SJCRH30 (cell line): Measurements from ENCODE around the gene MUS81. TPM values are rescaled to one million over a fixed set of nuclear protein-coding genes. Genes with fewer than 3 reads are reported as not detected.
A peak's percentile ranks its signal among the peaks of the same experiment; 100 is the strongest.
"Not testable (repeated sequence)": the region's sequence is repeated elsewhere in the genome, so short reads cannot be mapped to it uniquely, and the experiment has no call there.

Experiments used
- DNase-seq, 2 experiments: peaks; one replicate each; pipeline ENCODE4 v3.0.0-alpha.2; 2015 to 2020
- H3K27ac ChIP-seq: fragments of 250-450 bp; sonication (Bioruptor Pico); 2 replicates; pipeline ENCODE4 v1.5.1; 2020; ENCODE audit warnings: mild to moderate bottlenecking, moderate library complexity
- H3K27me3 ChIP-seq: fragments of 250-450 bp; sonication (Bioruptor Pico); 2 replicates; pipeline ENCODE4 v1.5.1; 2020; ENCODE audit warnings: mild to moderate bottlenecking, moderate library complexity
- H3K36me3 ChIP-seq: fragments of 250-450 bp; sonication (Bioruptor Pico); 2 replicates; pipeline ENCODE4 v1.5.1; 2020; ENCODE audit warnings: mild to moderate bottlenecking, moderate library complexity
- H3K4me1 ChIP-seq: fragments of 250-450 bp; sonication (Bioruptor Pico); 2 replicates; pipeline ENCODE4 v1.5.1; 2020; ENCODE audit warnings: mild to moderate bottlenecking, moderate library complexity
- H3K4me3 ChIP-seq: fragments of 250-450 bp; sonication (Bioruptor Pico); 2 replicates; pipeline ENCODE4 v1.5.1; 2020; ENCODE audit warnings: mild to moderate bottlenecking, moderate library complexity
- H3K9me3 ChIP-seq: fragments of 250-450 bp; sonication (Bioruptor Pico); replicated peaks from 2 replicates; pipeline ENCODE4 v1.5.1; 2020; ENCODE audit warnings: mild to moderate bottlenecking, moderate library complexity
- total RNA-seq: library from RNA; depleted of rRNA; stranded (reverse); fragments of >200 nt; shearing (Covaris generic); gene quantifications from 2 replicates; pipeline ENCODE4 v1.2.3, GENCODE V29; 2014

Gene MUS81
- total RNA-seq, 1 experiment from 2014 or later, result 35.1 TPM

DNA sequence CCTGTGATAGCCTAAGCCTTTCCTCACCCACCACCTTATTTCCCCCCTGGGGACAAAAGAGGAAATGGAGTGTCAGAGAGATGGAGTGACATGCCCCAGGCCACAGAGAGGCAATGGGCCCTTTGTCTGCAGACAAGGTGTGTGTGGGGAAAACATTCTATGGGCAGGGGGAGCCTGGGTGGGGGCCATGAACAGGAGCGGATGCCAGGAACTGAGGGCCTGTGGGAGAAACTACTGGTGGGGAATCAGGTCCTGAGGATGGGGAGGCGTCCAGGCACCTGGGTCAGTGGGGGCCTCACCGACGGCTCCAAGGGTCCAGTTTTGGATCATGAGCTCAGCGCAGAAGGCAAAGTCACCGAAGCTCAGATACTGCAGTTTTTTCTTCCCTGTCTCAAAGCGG, 25.0 kb downstream of the MUS81 start:
- H3K27me3 ChIP-seq, result no peaks in the 10 kb centered on the region
- no peak overlapping the region for H3K4me3 ChIP-seq
- peaks cover 17% of the 10 kb centered on the region for H3K36me3 ChIP-seq
- peaks cover 5% of the 10 kb centered on the region; the same call in 1 of the 2 replicates for H3K4me1 ChIP-seq
- no peaks in the 10 kb centered on the region for H3K9me3 ChIP-seq
- no peak for DNase-seq
- no peak overlapping the region for H3K27ac ChIP-seq

DNA sequence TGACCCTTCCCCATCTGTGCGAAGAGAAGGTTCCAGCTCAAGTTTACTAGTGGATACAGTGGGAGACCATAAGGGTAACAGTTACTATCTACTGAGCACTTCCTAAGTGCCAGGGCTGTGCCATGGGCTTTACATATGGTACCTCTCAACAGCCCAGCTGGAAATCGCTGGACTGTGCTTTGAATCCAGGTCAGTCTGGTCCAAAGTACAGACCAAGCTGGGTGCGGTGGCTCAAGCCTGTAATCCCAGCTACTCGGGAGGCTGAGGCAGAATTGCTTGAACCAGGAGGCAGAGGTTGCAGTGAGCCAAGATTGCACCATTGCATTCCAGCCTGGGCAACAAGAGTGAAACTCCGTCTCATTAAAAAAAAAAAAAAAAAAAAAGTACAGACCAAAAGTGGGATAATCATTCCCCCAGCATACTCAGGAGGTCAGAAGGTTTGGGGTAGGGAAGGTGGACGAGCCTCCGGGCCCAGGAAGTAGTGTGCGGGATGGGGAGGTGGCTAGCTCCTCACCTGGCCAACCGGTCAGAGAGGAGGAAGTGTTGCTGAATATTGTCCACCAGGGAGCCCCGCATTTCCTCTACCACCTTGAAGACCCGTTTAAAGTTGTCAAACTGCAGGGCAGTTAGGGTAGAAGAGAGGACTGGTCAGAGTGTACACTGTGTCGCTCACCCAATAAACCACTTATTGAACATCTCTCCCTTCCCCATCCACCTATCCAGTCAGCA, 25.7 kb downstream of the MUS81 start:
- Histone ChIP-seq H3K4me3 (no peak overlapping the region), H3K9me3 (no peaks in the 10 kb centered on the region), H3K27me3 (no peaks in the 10 kb centered on the region), H3K27ac (no peak overlapping the region), H3K4me1 (peaks cover 5% of the 10 kb centered on the region; the same call in 1 of the 2 replicates), H3K36me3 (peaks cover 17% of the 10 kb centered on the region)
- DNase-seq, result no peak

DNA sequence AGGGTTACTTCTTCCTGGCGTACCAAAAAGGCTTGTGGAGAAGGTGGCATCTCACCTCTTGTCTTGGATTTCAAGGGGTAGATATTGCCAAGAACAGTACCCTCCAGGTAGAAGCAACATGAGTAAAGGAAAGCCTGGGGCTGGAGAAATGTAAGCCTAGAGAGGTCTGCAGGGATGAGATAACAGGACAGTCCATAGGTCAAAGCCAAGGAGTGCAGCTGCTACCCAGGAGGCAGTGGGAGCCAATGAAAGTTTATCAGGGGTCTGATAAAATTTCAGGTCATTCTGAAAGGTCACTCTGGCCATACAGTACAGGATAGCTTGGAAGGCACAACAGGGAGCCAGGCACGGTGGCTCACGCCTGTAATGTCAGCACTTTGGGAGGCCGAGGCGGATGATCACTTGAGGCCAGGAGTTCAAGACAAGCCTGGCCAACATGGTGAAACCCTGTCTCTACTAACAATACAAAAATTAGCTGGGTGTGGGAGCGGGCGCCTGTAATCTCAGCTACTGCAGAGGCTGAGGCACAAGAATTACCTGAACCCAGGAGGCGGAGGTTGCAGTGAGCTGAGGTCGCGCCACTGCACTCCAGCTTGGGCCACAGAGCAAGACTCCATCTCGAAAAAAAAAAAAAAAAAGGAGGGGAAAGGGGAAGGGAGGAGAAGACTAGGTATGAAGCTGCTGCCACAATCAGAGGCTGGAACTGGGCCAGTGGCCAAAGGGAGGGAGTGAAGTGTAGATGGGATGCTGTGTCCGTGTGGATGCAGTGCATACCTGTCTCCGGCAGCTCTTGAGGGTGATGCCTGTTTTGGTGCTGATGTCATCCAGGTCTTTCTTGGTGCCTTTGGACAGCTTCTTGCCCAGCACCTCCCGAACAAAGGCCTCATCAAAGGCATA, 26.8 kb downstream of the MUS81 start:
- peaks cover 9% of the 10 kb centered on the region; the same call in 1 of the 2 replicates for H3K4me1 ChIP-seq
- no peaks in the 10 kb centered on the region for H3K27me3 ChIP-seq
- DNase-seq, result no peak
- peaks cover 17% of the 10 kb centered on the region for H3K36me3 ChIP-seq
- no peak overlapping the region for H3K27ac ChIP-seq
- H3K9me3 ChIP-seq, result no peaks in the 10 kb centered on the region
- peak overlapping the region; percentile 72 for H3K4me3 ChIP-seq

DNA sequence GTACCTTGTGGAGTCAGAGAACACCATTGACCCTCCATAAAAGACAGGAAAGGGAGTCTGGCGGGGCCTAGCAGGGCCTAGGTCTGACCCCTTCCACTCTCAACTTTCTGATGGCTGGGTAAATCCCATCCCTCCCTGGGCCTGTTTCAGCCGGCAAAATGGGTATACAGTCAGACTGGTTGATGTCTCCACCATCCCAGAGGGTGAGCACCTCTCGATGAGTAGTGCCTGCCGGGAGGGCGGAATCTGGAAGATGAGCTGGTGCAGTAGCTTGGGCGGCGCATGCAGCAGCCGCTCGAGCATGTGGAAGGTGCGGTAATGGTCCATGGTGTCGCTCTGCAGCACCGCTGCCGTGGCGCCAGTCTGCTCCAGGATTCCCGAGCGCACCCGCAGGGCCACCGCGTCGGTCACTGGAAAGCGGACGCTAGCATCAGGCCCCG, 27.5 kb downstream of the MUS81 start:
- DNase-seq, result no peak
- Histone ChIP-seq H3K4me3 (peak overlapping the region; percentile 72), H3K9me3 (no peaks in the 10 kb centered on the region), H3K27me3 (no peaks in the 10 kb centered on the region), H3K27ac (peak overlapping the region; percentile 24; the same call in 1 of the 2 replicates), H3K36me3 (peaks cover 17% of the 10 kb centered on the region), H3K4me1 (peaks cover 9% of the 10 kb centered on the region; the same call in 1 of the 2 replicates)

DNA sequence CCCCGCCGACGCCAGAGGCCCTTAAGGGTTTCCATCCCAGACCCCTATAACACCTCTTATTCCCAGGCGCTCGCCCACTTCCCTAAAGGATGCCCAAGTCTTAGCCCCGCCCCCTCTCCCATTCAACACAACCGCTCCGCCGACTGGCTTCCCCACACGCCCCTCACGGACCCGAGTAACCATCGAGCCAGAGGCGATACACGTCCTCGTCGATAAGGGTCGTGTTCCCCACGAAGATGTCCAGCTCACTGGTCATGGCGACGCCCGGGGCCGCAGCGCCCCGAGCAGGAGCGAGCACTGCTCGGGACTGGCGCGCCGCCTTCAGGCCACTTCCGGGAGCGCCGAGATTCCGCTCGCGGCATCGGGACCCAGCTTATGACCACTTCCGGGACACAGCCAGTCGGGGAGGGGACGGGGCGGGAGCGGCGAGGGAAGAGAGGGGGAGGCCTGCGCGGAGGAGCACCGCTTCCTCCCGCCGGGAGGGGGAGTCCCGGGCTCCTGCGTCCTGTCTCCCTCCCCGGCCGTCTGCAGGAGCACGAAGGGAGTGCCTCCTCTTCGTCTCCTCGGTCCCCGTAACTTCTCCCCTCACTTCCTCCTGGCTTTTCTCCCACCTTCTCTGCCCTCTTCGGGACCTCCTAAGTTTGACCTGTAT, 28.1 kb downstream of the MUS81 start, which contains the start of gene FIBP:
TSS of gene FIBP (minus strand) at position 309 of the 652 bp plus-strand sequence. CDS start at position 256, 53 bp downstream.
- H3K27me3 ChIP-seq, result no peaks in the 10 kb centered on the region
- peak within 1 kb of the TSS; percentile 72 for H3K4me3 ChIP-seq
- H3K4me1 ChIP-seq, result peaks cover 9% of the 10 kb centered on the region; the same call in 1 of the 2 replicates
- DNase-seq, result peak; percentile 97 to 98
- no peaks in the 10 kb centered on the region for H3K9me3 ChIP-seq
- H3K27ac ChIP-seq, result peak within 1 kb of the TSS; percentile 31; the same call in 1 of the 2 replicates
- H3K36me3 ChIP-seq, result peaks cover 17% of the 10 kb centered on the region

DNA sequence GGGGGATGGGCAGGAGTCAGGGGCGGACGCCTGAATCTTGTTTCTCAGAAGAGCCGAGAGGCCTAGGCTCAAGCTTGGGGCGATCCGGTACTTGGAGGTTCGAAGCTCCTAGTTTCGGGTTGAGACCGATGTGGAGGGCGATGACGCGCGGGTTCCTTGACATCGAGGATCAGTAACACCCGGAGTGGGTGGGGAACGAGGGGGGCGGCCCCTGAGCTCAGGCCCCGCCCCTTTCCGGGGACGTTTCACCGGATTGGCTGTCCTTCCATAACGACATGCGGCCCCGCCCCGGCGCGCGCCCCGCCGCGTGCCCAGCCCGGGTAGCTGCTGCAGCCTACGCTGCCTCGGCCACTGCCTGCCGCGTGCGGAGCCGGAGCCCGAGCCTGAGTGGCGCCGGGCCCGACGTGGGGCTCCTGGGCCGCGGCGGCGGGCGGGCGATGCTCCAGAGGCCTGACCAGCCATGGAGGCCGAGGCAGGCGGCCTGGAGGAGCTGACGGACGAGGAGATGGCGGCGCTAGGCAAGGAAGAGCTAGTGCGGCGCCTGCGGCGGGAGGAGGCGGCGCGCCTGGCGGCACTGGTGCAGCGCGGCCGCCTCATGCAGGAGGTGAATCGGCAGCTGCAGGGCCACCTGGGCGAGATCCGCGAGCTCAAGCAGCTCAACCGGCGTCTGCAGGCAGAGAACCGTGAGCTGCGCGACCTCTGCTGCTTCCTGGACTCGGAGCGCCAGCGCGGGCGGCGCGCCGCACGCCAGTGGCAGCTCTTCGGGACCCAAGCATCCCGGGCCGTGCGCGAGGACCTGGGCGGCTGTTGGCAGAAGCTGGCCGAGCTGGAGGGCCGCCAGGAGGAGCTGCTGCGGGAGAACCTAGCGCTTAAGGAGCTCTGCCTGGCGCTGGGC, 30.3 kb downstream of the MUS81 start, which contains the start of gene CCDC85B:
TSS of gene CCDC85B (plus strand) at position 350 of the 895 bp plus-strand sequence. CDS start at position 461, 111 bp downstream.
- peaks cover 9% of the 10 kb centered on the region; the same call in 1 of the 2 replicates for H3K4me1 ChIP-seq
- H3K9me3 ChIP-seq, result no peaks in the 10 kb centered on the region
- H3K36me3 ChIP-seq, result no peaks in the 10 kb centered on the region
- peak within 1 kb of the TSS; percentile 72 for H3K4me3 ChIP-seq
- peak; percentile 95 to 96 for DNase-seq
- no peaks in the 10 kb centered on the region for H3K27me3 ChIP-seq
- peak within 1 kb of the TSS; percentile 50 for H3K27ac ChIP-seq

DNA sequence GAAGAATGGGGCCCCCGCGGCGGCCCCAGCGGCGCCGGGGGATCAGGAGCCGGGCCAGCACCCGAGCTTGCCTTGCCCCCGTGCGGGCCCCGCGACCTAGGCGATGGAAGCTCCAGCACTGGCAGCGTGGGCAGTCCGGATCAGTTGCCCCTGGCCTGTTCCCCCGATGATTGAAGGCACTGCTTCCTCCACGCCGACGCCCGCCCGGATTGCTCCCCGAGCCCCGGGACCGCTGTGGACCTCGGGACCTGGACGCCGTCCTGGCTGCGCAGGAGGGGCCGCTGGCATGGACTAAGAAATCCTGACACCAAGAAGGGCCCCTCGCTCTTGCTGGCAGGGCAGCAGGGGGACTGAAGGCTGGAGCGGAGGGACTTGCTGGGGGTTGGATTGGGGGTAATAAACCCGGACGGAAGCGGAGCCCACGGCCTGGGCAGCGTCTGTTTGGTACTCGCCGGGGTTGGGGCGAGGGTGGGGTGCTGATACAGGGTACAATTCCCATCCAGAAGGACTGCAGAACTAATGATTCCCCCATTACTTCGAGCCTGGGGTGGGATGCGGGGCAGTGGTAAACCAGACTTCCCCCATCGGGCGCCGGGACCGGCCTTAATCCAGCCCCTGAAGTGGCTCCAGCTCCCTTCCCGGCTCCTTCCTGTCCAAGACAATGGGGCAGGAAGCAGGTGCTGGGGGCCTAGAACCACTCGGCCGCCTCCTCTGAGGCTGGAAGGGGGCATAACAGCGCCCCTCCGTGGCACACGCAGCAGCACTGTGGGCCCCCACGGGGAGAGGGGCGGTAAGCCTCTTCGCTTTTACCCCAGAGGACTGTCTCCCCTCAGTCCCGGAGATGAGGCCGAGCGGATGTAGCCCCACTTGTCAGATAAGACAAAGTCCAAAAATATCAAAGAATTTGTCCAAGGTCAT, 31.2 kb downstream of the MUS81 start:
- H3K9me3 ChIP-seq, result no peaks in the 10 kb centered on the region
- peak; percentile 77 to 79 for DNase-seq
- no peaks in the 10 kb centered on the region for H3K27me3 ChIP-seq
- peaks cover 9% of the 10 kb centered on the region; the same call in 1 of the 2 replicates for H3K4me1 ChIP-seq
- H3K4me3 ChIP-seq, result peak overlapping the region; percentile 72
- no peaks in the 10 kb centered on the region for H3K36me3 ChIP-seq
- H3K27ac ChIP-seq, result peak overlapping the region; percentile 50

DNA sequence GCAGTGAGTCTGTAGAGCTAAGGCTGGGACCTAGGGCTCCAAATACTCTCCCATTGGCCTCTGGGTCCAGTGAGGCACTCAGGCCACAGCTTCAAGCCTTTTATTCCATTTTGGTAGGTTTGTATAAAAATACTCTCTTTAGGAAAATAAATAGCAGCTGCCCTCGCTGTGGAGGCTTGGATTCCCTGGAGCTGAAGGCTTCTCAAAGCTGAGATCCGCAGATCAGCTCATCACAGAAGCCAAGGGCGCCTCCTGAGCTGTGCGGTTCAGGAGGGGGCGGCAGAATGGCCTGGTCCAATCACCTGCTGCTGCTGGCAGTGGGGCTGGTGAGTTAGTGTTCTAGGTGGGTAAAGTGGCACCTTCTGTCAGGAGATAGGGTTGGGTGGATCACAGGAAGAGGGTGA, 31.9 kb downstream of the MUS81 start:
- H3K27ac ChIP-seq, result not testable (repeated sequence)

DNA sequence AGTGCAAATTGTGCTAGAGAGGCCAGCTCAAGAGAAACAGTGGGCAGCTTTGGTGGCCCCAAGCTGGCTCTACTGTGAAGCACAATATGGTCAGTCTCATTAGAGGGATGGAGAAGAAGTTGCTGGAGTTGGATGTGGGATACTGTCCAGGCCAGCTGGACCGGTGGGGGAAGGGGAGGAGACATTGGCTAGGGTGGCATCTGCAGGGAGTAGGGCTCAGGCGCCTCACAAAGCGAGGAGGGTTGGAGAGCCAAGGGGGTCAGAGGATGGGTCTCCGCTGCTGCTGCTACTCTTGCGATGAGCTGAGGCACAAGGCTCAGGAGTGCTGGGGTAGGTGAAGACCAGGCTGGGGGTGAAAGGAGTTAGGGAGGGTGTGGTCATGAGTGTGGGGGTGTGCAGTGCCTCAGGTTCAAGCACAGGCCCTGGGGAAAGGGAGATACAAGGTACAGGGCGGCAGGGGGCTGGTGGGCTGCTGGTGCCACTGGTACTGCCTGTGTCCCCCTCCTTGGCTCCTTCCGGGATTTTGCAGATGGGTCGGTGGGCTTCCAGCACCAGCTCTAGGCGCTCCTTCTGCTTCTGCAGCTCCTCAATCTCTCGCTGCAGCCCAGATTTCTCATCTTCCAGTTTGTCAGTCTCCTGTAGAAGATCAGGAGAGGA, 32.6 kb downstream of the MUS81 start:
- Histone ChIP-seq H3K9me3 (no peaks in the 10 kb centered on the region), H3K27me3 (no peaks in the 10 kb centered on the region), H3K4me1 (peaks cover 13% of the 10 kb centered on the region; the same call in 1 of the 2 replicates), H3K36me3 (no peaks in the 10 kb centered on the region), H3K27ac (no peak overlapping the region), H3K4me3 (no peak overlapping the region)
- no peak for DNase-seq

More for the DNA sequence above, 31.9 kb downstream of the MUS81 start:
- H3K4me1 ChIP-seq, result peaks cover 13% of the 10 kb centered on the region; the same call in 1 of the 2 replicates
- DNase-seq, H3K36me3 ChIP-seq, H3K9me3 ChIP-seq, H3K27me3 ChIP-seq: not testable (repeated sequence)
- H3K4me3 ChIP-seq, result peak overlapping the region; percentile 72

DNA sequence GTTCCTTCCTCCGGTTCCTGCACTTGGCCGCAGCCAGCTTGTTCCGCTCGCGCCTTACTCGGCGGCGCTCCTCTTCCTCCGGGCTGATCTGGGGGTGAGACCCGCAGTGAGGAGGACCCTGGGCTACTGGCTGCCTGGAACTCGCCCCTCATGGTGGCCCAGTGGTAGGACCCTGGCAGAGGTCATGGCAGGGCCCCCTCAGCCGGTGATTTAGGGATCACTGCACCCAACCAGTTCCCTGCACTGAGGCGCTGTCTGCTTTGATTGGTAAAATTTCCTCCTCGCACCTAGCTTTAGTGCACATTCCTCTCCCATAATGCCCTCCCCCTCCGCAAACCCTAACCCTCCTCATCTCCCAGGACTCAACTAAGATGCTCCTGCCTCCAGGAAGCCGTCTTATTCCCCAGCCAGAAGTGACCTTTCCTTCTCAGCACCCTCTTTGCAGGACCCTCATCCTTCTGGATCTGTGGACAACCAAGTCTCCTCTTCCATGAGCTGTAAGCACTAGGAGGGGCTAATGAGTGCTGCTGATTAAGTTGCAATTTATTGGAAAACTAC, 33.9 kb downstream of the MUS81 start:
- Histone ChIP-seq H3K4me3 (no peak overlapping the region), H3K9me3 (no peaks in the 10 kb centered on the region), H3K36me3 (no peaks in the 10 kb centered on the region), H3K27me3 (no peaks in the 10 kb centered on the region), H3K4me1 (peaks cover 19% of the 10 kb centered on the region; the same call in 1 of the 2 replicates), H3K27ac (no peak overlapping the region)
- DNase-seq, result no peak

DNA sequence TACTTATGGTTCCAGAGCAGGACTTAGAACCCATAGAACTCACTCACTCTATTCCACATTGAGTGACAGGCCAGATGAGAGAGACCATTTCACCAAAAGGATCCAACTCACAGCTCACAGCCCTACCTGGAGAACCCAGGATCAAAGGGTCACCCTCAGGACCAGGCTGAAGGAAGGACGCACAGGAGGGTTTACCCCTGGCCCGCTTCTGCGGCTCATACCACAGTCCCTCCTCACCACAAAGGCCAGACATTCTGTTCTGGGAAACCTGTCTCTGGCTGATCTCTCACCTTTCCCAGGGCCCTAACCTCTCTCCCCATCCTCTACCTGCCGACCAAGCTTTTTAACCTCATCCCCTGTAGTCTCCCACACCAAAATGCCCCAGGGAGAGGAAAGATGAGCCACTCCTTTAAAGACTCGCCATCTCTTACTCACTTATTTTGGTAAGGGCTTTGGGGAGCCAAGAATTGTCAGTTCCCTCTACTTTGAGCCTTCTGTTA, 35.3 kb downstream of the MUS81 start:
- Histone ChIP-seq H3K27me3 (peaks cover 4% of the 10 kb centered on the region; the same call in 1 of the 2 replicates), H3K4me3 (no peak overlapping the region), H3K4me1 (peaks cover 13% of the 10 kb centered on the region; the same call in 1 of the 2 replicates), H3K36me3 (no peaks in the 10 kb centered on the region), H3K9me3 (no peaks in the 10 kb centered on the region), H3K27ac (no peak overlapping the region)
- no peak for DNase-seq
